Posterior cingulate gyrus (tissue), 11 donors: ENCODE measurements around the gene NR2F1-AS1.

Experiments used
- DNase-seq, 10 donors: peaks; one replicate each; pipeline versions ENCODE4 v3.0.0 to v3.0.0-alpha.2; 2020 to 2021; ENCODE audit warnings: mixed read lengths in 3 of 10
- intact Hi-C: fragments of 100-400 bp; cut with DNase I; formaldehyde crosslinking; loops from one replicate; pipeline ENCODE4 v1.15.1; 2023

Gene NR2F1-AS1

DNA sequence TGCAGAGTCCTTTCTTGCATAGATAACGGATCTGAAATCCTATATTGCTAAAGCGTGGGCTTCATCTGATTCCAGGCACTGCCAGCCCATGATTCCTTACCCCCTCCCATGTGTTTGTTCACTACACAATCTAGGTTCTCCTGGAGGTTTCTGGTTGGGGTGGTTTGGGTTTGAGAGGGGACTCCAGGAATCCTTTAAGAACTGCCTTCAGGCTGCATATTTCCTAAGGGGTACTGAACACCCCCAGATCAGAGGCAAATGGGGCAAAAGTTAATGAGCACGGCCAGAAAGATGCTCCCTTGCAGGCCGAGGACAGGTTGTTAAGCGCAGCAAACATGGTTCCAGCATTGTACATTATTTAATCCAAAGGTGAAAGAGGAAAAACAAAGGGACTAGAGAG lies 11.9 kb upstream of the NR2F1-AS1 start:
- intact Hi-C loops, result no loop called here
- no peak for DNase-seq

DNA sequence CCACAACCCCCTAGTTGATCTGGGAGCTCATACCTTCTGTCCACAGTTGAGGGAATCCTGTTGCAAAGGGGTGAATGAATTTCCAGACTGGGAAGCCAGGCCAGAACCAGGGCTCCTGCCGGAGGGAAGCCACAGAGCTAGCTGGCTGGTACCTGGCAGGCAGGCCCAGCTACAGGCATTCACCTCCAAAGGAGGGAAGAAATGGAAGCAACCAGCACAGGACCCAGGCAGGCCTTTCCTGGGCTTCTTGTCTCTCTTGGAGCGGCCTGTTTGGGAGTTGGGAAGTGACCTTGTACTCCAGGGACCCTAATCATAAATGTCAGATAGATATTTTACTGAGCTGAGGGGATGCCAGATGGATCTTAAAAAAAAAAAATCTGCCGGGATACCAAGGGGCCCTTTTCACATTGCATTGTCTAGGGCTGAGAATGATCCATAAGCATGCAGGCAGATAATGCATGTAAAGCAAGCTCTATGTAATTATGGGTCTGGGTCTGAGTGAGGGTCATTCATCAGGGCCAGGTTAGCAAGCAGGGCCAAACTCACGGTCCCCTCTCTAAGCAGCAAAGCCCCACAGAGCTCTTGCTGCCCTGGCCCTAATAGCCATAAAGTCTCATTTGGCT lies 10.4 kb upstream of the NR2F1-AS1 start:
- intact Hi-C loops, result no loop called here
- DNase-seq, result peak in 1 of 10 donors; percentile 74

DNA sequence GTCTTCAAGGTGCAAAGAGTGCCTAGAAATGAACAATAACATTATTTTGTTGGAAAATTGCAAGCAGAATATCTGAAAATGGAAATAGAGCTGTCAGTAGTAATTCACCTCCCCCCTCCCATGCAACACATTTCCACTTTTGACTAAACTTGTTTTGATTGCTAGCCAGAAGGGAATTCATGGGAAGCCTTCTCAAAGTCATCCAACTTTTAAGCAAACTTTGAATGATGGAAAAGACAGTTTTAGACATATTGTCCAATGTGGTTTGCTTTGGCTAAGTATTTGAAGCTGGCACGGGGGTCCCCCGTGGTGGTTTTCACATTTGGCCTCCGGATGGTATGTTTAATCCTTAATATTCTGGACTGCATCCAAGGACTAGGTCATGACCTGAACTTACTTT lies 9.5 kb upstream of the NR2F1-AS1 start:
- no peak for DNase-seq
- intact Hi-C loops, result no loop called here

DNA sequence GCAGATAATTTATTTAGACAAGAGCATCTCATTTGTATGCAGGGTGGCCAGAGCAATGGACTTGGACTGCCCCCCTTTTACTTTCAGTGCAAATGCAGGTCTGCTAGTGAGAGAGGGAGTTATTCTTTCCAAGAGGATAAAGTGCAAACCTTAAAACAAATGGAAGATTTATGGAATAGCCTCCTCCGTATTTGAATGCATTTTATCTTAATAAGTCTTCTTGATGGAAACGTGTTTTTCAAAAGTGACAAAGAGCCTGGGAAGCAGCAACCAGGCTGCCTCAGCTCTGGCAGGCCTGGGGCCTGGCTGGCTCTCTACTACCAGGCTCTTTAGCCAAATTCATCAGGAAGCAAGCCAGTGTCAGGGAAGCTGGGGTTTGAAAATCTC lies 8.8 kb upstream of the NR2F1-AS1 start:
- intact Hi-C loops, result loop anchor here (10.0 kb wide), 2 partner anchors 325 to 905 kb away; no protein-coding TSS in a partner anchor
- peak in 2 of 10 donors; percentile 75 for DNase-seq

DNA sequence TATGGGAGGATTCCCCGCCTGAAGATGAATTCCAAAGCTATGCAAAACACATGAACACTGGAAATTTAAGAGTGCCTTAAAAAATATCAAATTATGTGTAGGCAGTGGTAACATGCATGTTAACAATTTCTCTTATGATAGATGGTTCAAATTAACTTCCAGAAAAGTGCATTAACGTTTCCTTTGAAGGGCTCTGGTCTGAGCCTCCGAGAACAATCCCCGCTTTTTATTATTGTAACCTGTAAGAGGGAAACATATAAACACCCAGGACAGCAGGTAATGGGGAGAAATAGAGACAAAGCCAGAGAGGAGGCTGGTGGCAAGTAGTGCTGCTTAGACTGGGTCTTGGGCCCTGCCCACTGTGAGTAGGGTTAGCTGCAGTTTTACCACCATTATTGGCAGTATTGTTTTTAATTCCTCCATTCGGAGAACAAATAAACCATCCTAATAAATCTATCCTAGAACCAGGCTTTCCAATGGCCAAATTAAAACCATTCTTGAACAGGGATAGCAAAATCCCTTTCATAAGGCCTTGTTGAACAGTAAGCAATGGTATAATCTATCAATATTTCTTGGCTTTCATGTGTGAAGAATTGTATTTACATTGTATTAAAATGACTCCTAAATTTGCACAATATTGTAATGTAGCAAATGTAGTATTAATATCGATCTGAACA lies 8.3 kb upstream of the NR2F1-AS1 start:
- DNase-seq, result no peak
- intact Hi-C loops, result loop anchor here (10.0 kb wide), 2 partner anchors 326 to 904 kb away; no protein-coding TSS in a partner anchor

DNA sequence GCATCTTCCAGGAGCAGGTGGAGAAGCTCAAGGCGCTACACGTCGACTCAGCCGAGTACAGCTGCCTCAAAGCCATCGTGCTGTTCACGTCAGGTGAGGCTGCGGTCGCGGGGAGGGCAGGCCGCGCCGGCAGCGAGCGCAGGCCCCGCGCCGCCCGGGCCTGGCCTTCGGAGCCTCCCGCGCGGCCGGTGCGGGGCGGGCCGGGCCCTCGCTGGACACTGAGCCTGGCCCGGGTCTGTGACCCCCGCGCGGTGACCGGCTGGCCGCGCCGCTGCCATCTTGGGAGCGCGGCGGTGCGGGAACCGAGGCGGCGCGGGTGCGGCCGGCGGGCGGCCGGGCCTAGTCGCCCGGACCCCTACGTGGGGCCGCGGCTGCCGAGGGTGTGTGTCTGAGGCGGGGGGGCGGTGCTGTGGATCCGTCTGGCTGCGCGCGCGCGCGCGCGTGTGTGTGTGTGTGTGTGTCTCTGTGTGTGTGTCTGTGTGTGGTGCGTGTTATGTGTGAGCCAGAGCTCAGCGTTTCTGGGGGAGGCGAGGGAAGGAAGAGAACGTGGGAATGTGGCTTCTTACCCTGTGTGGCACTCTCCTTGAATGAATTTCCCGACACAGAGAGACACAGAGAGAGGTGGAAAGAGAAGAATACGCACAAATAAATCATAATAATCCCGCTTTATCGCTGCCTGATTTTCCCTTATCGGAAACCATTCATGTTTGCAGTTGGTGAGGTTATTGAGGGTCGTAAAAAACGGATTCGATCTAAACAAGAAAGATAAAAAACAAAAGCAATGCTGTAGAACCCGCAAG lies 7.5 kb upstream of the NR2F1-AS1 start:
- intact Hi-C loops, result loop anchor here (10.0 kb wide), 2 partner anchors 326 to 904 kb away; no protein-coding TSS in a partner anchor
- peak in 2 of 10 donors; percentile 87 to 92 for DNase-seq

DNA sequence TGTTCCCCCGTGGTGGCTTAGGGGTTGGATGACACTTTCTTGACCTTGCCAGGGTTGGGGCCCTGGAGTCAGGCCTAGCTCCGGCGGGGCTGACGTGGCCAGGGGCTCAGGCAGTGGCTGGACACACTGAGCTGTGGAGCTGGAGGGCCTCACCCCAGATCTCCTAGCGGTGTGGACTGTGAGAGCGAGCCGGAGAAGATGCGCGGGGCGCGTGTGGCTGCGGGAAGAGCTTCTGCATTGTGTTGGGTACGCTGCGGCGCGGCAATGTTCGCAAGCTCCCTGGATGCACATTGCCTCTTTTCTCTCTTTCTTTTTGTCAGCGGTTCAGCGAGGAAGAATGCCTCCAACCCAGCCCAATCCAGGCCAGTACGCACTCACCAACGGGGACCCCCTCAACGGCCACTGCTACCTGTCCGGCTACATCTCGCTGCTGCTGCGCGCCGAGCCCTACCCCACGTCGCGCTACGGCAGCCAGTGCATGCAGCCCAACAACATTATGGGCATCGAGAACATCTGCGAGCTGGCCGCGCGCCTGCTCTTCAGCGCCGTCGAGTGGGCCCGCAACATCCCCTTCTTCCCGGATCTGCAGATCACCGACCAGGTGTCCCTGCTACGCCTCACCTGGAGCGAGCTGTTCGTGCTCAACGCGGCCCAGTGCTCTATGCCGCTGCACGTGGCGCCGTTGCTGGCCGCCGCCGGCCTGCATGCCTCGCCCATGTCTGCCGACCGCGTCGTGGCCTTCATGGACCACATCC lies 6.8 kb upstream of the NR2F1-AS1 start:
- intact Hi-C loops, result loop anchor here (10.0 kb wide), 2 partner anchors 327 to 903 kb away; no protein-coding TSS in a partner anchor
- peak in 1 of 10 donors; percentile 85 for DNase-seq

DNA sequence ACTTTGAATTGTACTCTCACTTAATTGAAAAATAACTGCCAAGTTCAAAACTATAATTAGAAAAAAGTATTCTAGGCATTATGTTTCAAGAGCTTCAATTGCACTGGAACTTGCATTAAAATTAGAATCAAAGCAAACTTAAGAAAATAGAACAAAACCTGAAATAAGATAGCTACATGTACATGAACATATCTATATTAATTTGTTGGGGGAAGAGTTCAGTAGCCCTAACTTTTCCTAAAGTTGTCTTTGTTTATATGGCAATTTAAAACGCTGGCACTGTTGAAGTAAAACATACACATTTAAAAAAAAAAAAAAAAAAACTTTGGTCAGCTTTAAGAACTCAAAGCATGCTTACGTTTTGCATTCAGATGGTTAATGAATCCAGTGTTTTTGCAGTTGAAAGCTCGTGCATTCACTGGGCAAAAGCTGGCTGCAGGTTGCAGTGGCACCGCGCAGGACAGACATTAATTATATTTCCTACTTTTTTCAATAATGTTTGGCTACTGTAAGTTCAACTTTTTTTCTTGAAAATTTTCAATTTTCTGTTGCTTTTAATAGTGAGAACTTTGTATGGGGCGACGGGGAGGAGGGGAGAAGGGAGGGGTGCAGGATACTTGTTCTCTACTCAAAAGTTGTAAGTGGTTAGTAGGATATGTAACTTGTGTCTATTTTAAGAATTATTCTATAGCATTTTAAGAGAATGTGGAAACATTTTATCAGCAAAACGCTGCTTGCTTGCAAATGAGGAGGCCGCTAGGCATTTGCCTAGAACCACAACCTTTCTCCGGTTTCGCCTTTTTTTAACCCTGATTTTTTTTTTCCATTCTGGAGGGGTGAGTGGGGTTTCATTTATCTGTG lies 5.9 kb upstream of the NR2F1-AS1 start:
- no peak for DNase-seq
- intact Hi-C loops, result loop anchor here (10.0 kb wide), 2 partner anchors 328 to 902 kb away; no protein-coding TSS in a partner anchor

DNA sequence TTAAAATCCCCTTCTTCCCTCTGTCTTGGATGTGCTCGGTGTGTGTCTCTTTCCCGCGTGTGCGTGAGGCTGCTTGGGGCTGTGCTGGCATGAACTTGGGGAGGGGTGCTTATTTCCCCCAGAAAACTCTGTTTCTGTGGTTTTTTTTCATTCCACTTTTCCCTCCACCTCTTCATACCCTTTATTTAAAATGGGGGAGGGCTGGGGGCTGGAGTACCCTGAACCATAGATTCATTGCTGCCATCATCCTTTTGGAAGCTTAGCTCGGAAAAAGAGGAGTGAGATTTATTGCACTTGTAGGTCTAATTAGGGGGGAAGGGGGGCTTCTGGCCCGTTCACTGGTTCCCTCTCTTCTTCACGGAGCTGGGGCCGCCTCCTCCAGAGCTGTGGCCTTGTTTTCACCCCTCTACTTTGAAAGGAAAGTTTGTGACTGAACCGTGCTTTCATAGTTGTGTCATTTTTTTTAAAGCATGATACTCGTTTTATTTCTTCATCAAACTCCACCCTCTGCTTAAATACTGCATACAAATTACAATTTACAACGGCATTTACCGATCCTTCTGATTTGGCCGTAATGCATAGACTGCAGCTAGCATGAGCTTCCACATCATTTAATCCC lies 4.9 kb upstream of the NR2F1-AS1 start:
- intact Hi-C loops, result loop anchor here (2.0 to 10.0 kb wide), 3 partner anchors 35 to 901 kb away; no protein-coding TSS in a partner anchor
- peak in 1 of 10 donors; percentile 78 for DNase-seq

DNA sequence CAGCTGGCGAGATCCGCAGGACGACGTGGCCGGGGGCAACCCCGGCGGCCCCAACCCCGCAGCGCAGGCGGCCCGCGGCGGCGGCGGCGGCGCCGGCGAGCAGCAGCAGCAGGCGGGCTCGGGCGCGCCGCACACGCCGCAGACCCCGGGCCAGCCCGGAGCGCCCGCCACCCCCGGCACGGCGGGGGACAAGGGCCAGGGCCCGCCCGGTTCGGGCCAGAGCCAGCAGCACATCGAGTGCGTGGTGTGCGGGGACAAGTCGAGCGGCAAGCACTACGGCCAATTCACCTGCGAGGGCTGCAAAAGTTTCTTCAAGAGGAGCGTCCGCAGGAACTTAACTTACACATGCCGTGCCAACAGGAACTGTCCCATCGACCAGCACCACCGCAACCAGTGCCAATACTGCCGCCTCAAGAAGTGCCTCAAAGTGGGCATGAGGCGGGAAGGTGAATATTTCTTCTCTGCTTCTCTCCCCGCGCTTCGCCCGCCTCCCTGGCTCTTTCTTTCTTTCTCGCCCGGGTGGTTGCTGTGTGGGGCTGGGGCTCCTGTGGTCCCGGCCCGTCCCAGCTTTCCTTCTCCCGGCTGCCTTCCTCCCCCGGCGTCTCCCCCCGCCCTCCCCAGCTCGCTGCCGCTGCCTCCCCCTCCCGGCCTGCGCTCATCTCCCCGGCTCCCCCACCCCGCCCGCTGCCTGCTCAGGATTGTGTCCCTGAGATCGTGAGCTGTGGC lies 4.2 kb upstream of the NR2F1-AS1 start:
- intact Hi-C loops, result loop anchor here (2.0 to 10.0 kb wide), 3 partner anchors 36 to 900 kb away; no protein-coding TSS in a partner anchor

DNA sequence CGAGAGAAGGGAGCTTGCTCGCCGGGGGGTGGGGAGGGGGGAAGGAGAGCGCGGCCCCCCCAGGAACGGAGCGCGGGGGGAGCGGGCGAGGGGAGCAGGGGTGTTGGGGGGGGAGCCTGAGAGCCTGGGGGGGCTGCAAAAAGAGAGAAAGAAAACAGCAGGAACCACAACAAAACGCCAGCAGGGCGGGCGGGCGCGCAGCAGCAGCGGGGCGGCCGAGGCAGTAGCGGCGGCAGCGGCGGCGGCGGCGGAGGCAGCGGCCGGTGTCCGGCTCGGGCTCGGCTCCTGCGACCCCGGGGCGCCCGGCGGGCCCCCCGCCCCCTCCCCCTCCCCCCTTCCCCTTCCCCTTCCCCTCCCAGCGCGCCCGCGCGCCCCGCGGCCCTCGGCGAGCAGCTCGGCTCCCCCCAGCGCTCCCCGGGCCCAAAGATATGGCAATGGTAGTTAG lies 3.6 kb upstream of the NR2F1-AS1 start:
- DNase-seq, result peak in 1 of 10 donors; percentile 86
- intact Hi-C loops, result loop anchor here (2.0 to 10.0 kb wide), 3 partner anchors 36 to 900 kb away; no protein-coding TSS in a partner anchor

More for the DNA sequence above, 4.2 kb upstream of the NR2F1-AS1 start:
- DNase-seq, result peak in 1 of 10 donors; percentile 82

DNA sequence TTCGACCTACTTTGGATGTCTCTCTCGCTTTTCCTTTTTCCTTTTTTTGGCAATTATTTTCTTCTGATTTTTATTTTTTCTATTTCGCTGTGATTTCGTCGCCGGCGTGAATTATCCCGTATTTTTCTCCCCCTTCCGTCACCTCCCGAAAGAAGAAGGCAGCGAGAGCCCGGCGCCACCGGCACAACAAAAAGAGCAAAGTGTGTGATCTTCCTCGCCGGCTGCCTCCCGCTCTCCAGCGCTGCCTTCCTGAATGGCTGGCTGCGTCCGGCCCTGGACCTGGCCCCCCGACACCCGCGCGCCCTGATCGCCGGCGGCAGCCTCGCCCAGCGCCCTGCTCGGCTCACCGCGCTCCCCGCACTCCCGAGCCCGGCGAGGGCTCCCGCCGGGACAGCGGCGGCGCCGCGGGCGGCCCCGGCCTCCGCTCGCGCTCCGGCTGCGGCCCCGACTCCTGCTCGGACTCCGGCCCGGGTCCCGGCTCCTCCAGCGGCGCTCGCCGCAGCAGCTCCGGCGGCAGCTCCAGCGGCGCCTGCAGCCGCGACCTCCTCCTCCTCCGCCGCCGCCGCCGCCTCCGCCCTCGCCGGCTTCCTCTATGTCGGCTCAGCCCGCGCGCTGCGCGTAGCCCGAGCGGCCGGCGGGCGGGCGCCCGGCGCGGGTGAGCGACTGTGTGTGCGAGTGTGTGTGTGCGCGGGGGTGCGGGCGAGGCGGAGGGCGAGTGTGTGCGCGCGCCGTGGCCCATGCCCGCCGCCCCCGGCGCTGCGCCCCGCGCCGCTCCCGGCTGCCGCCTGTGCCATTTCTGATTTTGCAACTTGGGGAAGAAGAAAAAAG lies 3.0 kb upstream of the NR2F1-AS1 start:
- peak in 5 of 10 donors; percentile 43 to 92 (median 86) for DNase-seq
- intact Hi-C loops, result loop anchor here (2.0 to 10.0 kb wide), 3 partner anchors 37 to 899 kb away; no protein-coding TSS in a partner anchor

DNA sequence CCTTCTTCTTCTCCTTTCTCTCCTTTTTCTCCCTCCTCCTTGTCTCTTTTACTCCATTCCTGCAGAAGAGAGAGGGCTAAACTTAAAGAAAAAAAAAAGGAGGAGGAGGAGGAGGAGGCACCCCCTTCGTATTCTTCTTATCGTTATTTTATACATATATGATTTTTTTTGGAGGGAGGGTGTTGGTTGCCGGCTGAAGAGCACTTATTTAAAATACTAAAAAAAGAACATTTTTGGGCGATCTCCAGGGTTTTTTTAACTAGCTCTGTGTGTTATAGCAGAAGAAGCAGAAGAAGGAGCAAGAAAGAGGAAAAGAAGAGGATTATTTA lies 2.4 kb upstream of the NR2F1-AS1 start:
- intact Hi-C loops, result loop anchor here (10.0 kb wide), 2 partner anchors 331 to 899 kb away; no protein-coding TSS in a partner anchor
- no peak for DNase-seq

DNA sequence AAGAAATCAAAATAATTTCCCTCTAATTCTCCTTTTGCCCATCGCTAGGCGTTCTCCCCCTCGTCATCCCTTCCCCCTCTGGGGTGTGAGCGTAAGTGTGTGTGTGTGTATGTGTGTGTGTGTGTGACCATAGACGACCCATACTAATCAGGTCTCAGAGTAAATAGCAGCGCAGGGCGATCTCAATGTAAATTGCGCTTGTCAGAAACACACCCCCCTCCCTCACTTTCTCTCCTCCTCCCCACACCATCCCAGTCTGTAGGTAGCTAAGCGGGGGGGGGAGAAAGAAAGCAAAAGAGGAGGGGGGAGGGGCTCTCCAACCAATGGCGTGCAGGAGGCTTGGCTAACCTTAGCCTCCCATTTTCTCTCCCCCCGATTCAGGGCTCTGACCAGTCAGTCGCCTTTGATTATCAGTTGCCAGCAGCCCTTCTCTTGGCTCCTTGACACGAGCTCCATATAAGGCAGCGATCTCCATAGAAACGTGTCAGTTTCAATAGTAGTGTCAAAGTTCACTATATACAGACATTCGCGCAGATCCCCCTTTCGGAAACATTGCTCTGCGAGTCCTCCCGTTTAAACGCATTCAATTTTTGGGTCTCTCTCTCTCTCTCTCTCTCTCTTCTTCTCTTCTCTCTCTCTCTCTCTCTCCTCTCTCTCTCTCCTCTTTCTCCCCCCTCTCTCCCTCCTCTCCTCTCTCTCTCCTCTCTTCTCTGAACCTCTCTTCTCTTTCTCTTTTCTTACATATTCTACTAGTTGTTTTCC lies 1.8 kb upstream of the NR2F1-AS1 start, which contains the start of gene NR2F1:
NR2F1 (plus strand) TSS at position 546 of the 762 bp plus-strand sequence. CDS start 1,802 bp downstream, outside the sequence.
- intact Hi-C loops, result loop anchor here (10.0 kb wide), 2 partner anchors 332 to 898 kb away; no protein-coding TSS in a partner anchor
- DNase-seq, result peak in 4 of 10 donors; percentile 58 to 87 (median 80)

DNA sequence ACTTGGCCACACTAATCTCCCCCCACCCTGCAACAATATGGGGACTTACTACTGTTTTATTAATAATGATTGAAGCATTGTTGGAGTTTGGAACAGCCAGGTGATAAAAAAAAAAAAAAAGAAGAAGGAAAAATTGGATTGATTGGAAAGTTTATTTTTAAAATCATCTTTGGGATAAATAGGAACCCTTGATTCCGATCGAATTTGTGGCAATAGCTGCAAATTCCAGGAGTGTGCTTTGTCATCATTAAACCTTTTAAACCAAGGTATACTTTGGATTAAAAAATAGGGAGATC lies 1.1 kb upstream of the NR2F1-AS1 start:
- intact Hi-C loops, result loop anchor here (10.0 kb wide), 2 partner anchors 333 to 897 kb away; no protein-coding TSS in a partner anchor
- DNase-seq, result no peak
